ENCODE measurements around the gene FBLIM1.
A peak's percentile ranks its signal among the peaks of the same experiment; 100 is the strongest.

The FBLIM1 gene

GRCh38 chr1:15731735-15732685 is 26.6 kb upstream of the FBLIM1 start:
- FAIRE-seq = no peak

- no peak for FAIRE-seq
Measured at GRCh38 chr1:15732686-15733081, 25.9 kb upstream of the FBLIM1 start.

- no peak for FAIRE-seq
Measured at GRCh38 chr1:15733218-15733725, 25.3 kb upstream of the FBLIM1 start.

- FAIRE-seq = no peak
Measured at GRCh38 chr1:15733726-15734226, 24.8 kb upstream of the FBLIM1 start.

GRCh38 chr1:15734296-15734695 is 24.3 kb upstream of the FBLIM1 start:
- no peak for FAIRE-seq

GRCh38 chr1:15734901-15735300 is 23.7 kb upstream of the FBLIM1 start:
- no peak for FAIRE-seq

GRCh38 chr1:15735304-15736037 is 23.1 kb upstream of the FBLIM1 start:
- FAIRE-seq = no peak

- no peak for FAIRE-seq
Measured at GRCh38 chr1:15736038-15736891, 22.3 kb upstream of the FBLIM1 start, which contains the start of gene SLC25A34. Gene SLC25A34 (plus strand): TSS chr1:15736258. CDS start chr1:15736486, 228 bp downstream.

GRCh38 chr1:15736892-15737261 is 21.7 kb upstream of the FBLIM1 start:
- FAIRE-seq = no peak

GRCh38 chr1:15737324-15738319 is 21.0 kb upstream of the FBLIM1 start:
- FAIRE-seq = no peak

- no peak for FAIRE-seq
Measured at GRCh38 chr1:15738416-15739113, 20.0 kb upstream of the FBLIM1 start.

GRCh38 chr1:15739259-15739658 is 19.3 kb upstream of the FBLIM1 start:
- no peak for FAIRE-seq

GRCh38 chr1:15739745-15740144 is 18.9 kb upstream of the FBLIM1 start:
- no peak for FAIRE-seq

- peak; percentile 63 for FAIRE-seq
Measured at GRCh38 chr1:15740924-15741850, 17.4 kb upstream of the FBLIM1 start.

GRCh38 chr1:15742339-15742801 is 16.2 kb upstream of the FBLIM1 start, which contains the start of gene TMEM82:
Gene TMEM82 (plus strand): TSS chr1:15742499. CDS start chr1:15742560, 61 bp downstream.
- no peak for FAIRE-seq

- no peak for FAIRE-seq
Measured at GRCh38 chr1:15744122-15744679, 14.4 kb upstream of the FBLIM1 start.

GRCh38 chr1:15747378-15747777 is 11.2 kb upstream of the FBLIM1 start:
- no peak for FAIRE-seq

GRCh38 chr1:15748264-15748663 is 10.3 kb upstream of the FBLIM1 start:
- no peak for FAIRE-seq

Measured in G401.6 (cell line).